A549 (cell line): ENCODE results near the gene TIMP1. TPM values are rescaled to one million over a fixed set of nuclear protein-coding genes. Genes with fewer than 3 reads are reported as not detected.

ENCODE experiments used
- ATAC-seq, 2 experiments: fragments of 200-7000 bp in 1 of 2; fragments of >200 bp in 1 of 2; cut with Nextera tagmentation in 1 of 2; cut with Tn5 transposase in 1 of 2; 3 replicates each; pipeline versions ENCODE4 v1.8.0 to v1.9.1; 2018 to 2020; ENCODE audit warnings: mild to moderate bottlenecking in 1 of 2, moderate library complexity in 1 of 2
- CTCF ChIA-PET: fragments of 300-600 bp; sonication (Branson Sonifier 250); formaldehyde crosslinking; extraction: SDS; loops from one replicate; lab custom pipeline; 2021; ENCODE audit warnings: antibody characterized with exemption, inconsistent platforms; lab: Yijun Ruan, JAX
- POLR2A ChIA-PET: fragments of 350-600 bp; formaldehyde crosslinking; extraction: SDS; loops from one replicate; lab custom pipeline; 2021; ENCODE audit warnings: antibody characterized with exemption, inconsistent platforms; lab: Yijun Ruan, JAX
- DNase-seq, 2 experiments: peaks; one replicate each; pipeline versions ENCODE4 v3.0.0 to v3.0.0-alpha.2; 2011 to 2016; ENCODE audit warnings: low read depth in 1 of 2, low spot score in 1 of 2
- FAIRE-seq: peaks from 2 replicates; lab custom pipeline; 2011; peaks lifted over from hg19 to GRCh38; lab: Jason Lieb, UNC
- H3K27ac ChIP-seq, 2 experiments: fragments of >200 bp; sonication (Bioruptor Twin); formaldehyde crosslinking; 3 replicates each; pipeline ENCODE4 v1.5.1; 2016 to 2017
- H3K4me1 ChIP-seq: fragments of >200 bp; sonication (Bioruptor Twin); formaldehyde crosslinking; 3 replicates; pipeline ENCODE4 v1.6.1; 2016
- H3K4me2 ChIP-seq: fragments of >200 bp; sonication (Bioruptor Twin); formaldehyde crosslinking; 3 replicates; pipeline ENCODE4 v1.6.1; 2016
- H3K4me3 ChIP-seq: fragments of >200 bp; sonication (Bioruptor Twin); formaldehyde crosslinking; 3 replicates; pipeline ENCODE4 v1.5.1; 2016
- H3K9me3 ChIP-seq: fragments of >200 bp; sonication (Bioruptor Twin); formaldehyde crosslinking; 3 replicates; pipeline ENCODE4 v1.6.1; 2016
- BHLHE40 ChIP-seq: IDR thresholded peaks from 2 replicates; pipeline ENCODE4 v1.6.1; 2012; ENCODE audit warnings: low read depth, low read length, inconsistent platforms
- CBX2 ChIP-seq: fragments of 200-600 bp; sonication (generic); IDR thresholded peaks from 2 replicates; pipeline ENCODE4 v1.6.1; 2016; ENCODE audit warnings: low read depth, mild to moderate bottlenecking, borderline replicate concordance
- CBX8 ChIP-seq: fragments of 200-600 bp; sonication (generic); IDR thresholded peaks from 2 replicates; pipeline ENCODE4 v1.6.1; 2016
- CEBPB ChIP-seq, 2 experiments: fragments of >200 bp in 1 of 2; sonication (Bioruptor Twin) in 1 of 2; formaldehyde crosslinking in 1 of 2; IDR thresholded peaks; 2 replicates each; pipeline ENCODE4 v1.6.1; 2012 to 2016
- CTCF ChIP-seq: fragments of >200 bp; sonication (Bioruptor Twin); formaldehyde crosslinking; IDR thresholded peaks from 3 replicates; pipeline ENCODE4 v1.5.1; 2016
- ELK1 ChIP-seq: fragments of 150-350 bp; IDR thresholded peaks from 2 replicates; pipeline ENCODE4 v1.6.1; 2014; ENCODE audit warnings: low read depth, mild to moderate bottlenecking, low read length
- EP300 ChIP-seq, 2 experiments: fragments of >200 bp; sonication (Bioruptor Twin); formaldehyde crosslinking; IDR thresholded peaks; 2 replicates in 1 of 2; 3 replicates in 1 of 2; pipeline ENCODE4 v1.6.1; 2016 to 2017
- FOSB ChIP-seq: fragments of 250-450 bp; sonication (Bioruptor Pico); IDR thresholded peaks from 2 replicates; pipeline ENCODE4 v1.5.0; 2020; ENCODE audit warnings: mild to moderate bottlenecking, moderate library complexity
- GATA3 ChIP-seq: IDR thresholded peaks from 2 replicates; pipeline ENCODE4 v1.6.1; 2012; ENCODE audit warnings: borderline replicate concordance
- HEYL ChIP-seq: fragments of 250-450 bp; sonication (Bioruptor Pico); IDR thresholded peaks from 2 replicates; pipeline ENCODE4 v1.8.0; 2021; ENCODE audit warnings: mild to moderate bottlenecking, moderate library complexity
- HMGXB4 ChIP-seq: fragments of 250-450 bp; sonication (Bioruptor Pico); IDR thresholded peaks from 2 replicates; pipeline ENCODE4 v1.5.0; 2021; ENCODE audit warnings: mild to moderate bottlenecking, moderate library complexity, borderline replicate concordance
- HOXA7 ChIP-seq: fragments of 250-450 bp; sonication (Bioruptor Pico); IDR thresholded peaks from 2 replicates; pipeline ENCODE4 v1.5.0; 2020; ENCODE audit warnings: mild to moderate bottlenecking, moderate library complexity
- HOXB13 ChIP-seq: fragments of 250-450 bp; sonication (Bioruptor Pico); IDR thresholded peaks from 2 replicates; pipeline ENCODE4 v1.5.0; 2020; ENCODE audit warnings: low read depth, mild to moderate bottlenecking, moderate library complexity
- HOXB5 ChIP-seq: fragments of 250-450 bp; sonication (Bioruptor Pico); IDR thresholded peaks from 2 replicates; pipeline ENCODE4 v1.5.0; 2020; ENCODE audit warnings: mild to moderate bottlenecking, moderate library complexity
- JUN ChIP-seq, 2 experiments: fragments of >200 bp; sonication (Bioruptor Twin); formaldehyde crosslinking; IDR thresholded peaks; 2 replicates in 1 of 2; 3 replicates in 1 of 2; pipeline ENCODE4 v1.6.1; 2016 to 2017
- MYC ChIP-seq: IDR thresholded peaks from 2 replicates; pipeline ENCODE4 v1.6.1; 2012; ENCODE audit warnings: mild to moderate bottlenecking, inconsistent platforms, low read length, improper control_type of control experiment, borderline replicate concordance
- NPAS2 ChIP-seq: fragments of 250-450 bp; sonication (Bioruptor Pico); IDR thresholded peaks from 2 replicates; pipeline ENCODE4 v1.8.0; 2022; ENCODE audit warnings: mild to moderate bottlenecking, moderate library complexity, borderline replicate concordance
- POLR2A ChIP-seq: IDR thresholded peaks from 2 replicates; pipeline ENCODE4 v1.6.1; 2012; ENCODE audit warnings: mild to moderate bottlenecking, low read length
- RCOR1 ChIP-seq: fragments of 150-350 bp; IDR thresholded peaks from 2 replicates; pipeline ENCODE4 v1.6.1; 2014; ENCODE audit warnings: antibody characterized with exemption, low read length, low read depth
- RFX5 ChIP-seq: fragments of 450-650 bp; IDR thresholded peaks from 2 replicates; pipeline ENCODE4 v1.7.1; 2014; ENCODE audit warnings: antibody characterized with exemption, mild to moderate bottlenecking, moderate library complexity
- SREBF2 ChIP-seq: fragments of 450-650 bp; IDR thresholded peaks from 2 replicates; pipeline ENCODE4 v1.6.1; 2014; ENCODE audit warnings: mild to moderate bottlenecking, moderate library complexity
- TFCP2L1 ChIP-seq: fragments of 250-450 bp; sonication (Bioruptor Pico); IDR thresholded peaks from 2 replicates; pipeline ENCODE4 v1.5.0; 2021; ENCODE audit warnings: mild to moderate bottlenecking
- TP53 ChIP-seq: fragments of 250-450 bp; sonication (Bioruptor Pico); IDR thresholded peaks from 2 replicates; pipeline ENCODE4 v1.5.0; 2021; ENCODE audit warnings: mild to moderate bottlenecking, moderate library complexity
- ZC3H11A ChIP-seq: fragments of 450-650 bp; IDR thresholded peaks from 2 replicates; pipeline ENCODE4 v1.6.1; 2014; ENCODE audit warnings: antibody characterized with exemption, mild to moderate bottlenecking
- ZFP36 ChIP-seq: fragments of 450-650 bp; IDR thresholded peaks from 2 replicates; pipeline ENCODE4 v1.6.1; 2014; ENCODE audit warnings: borderline replicate concordance; ENCODE audit not compliant: partially characterized antibody
- ZNF302 ChIP-seq: fragments of 250-450 bp; sonication (Bioruptor Pico); IDR thresholded peaks from 2 replicates; pipeline ENCODE4 v1.9.0; 2021; ENCODE audit warnings: inconsistent platforms, mild to moderate bottlenecking, moderate library complexity
- WGBS: methylation state at CpG from one replicate; pipeline ENCODE4 v1.1.6; 2017; ENCODE audit errors: missing lambda C conversion rate; 5-methylcytosine and 5-hydroxymethylcytosine counted together
- polyA plus RNA-seq, 4 experiments: library from polyadenylated mRNA; depleted of rRNA in 3 of 4; stranded (reverse); fragments of >200 nt; fragmentation: RNase III in 1 of 4; extraction: RNeasy Plus Mini Kit Qiagen cat#74134 plus additional on column Dnase treatment in 1 of 4; gene quantifications; 2 replicates in 3 of 4; 3 replicates in 1 of 4; pipeline ENCODE4 v1.2.3, GENCODE V29; 2011 to 2017

TIMP1 gene
- polyA plus RNA-seq, 2 of the 4 experiments (the other 2 are of a cell fraction), result 83.2 to 144 TPM

GRCh38 chrX:47587906-47588735 is 5.9 kb downstream of the TIMP1 start:
- DNase-seq (no peak), FAIRE-seq (no peak), ATAC-seq (no peak)
- H3K4me3 ChIP-seq, result no peak overlapping the region
- no peaks in the 10 kb centered on the region for H3K4me1 ChIP-seq
- no peak overlapping the region for H3K27ac ChIP-seq
- no peak for TF ChIP-seq NPAS2
- TF ChIP-seq EP300 (IDR thresholded peaks at IDR 0.05), result no peak
- no peak for TF ChIP-seq CTCF
- TF ChIP-seq HOXB13, result no peak
- TF ChIP-seq CEBPB (IDR thresholded peaks at IDR 0.05), result no peak
- TF ChIP-seq HMGXB4 (CRISPR knock-in tag), result no peak
- no peak for TF ChIP-seq JUN (IDR thresholded peaks at IDR 0.05)
- TF ChIP-seq FOSB (CRISPR knock-in tag), result no peak
- no peak for TF ChIP-seq CBX2
- TF ChIP-seq SREBF2, result no peak
- no peak for TF ChIP-seq RCOR1
- no peak for TF ChIP-seq POLR2A
- TF ChIP-seq RFX5, result no peak
- TF ChIP-seq ZNF302 (CRISPR knock-in tag), result no peak
- CTCF ChIA-PET, result no interaction called here
- no peaks in the 10 kb centered on the region for H3K9me3 ChIP-seq
- POLR2A ChIA-PET, result no interaction called here
- H3K4me2 ChIP-seq, result no peak overlapping the region
- WGBS, result 69% methylated on average over 6 of the region's 16 CpGs

- ChIA-PET CTCF (no interaction called here), POLR2A (no interaction called here)
- TF ChIP-seq FOSB (CRISPR knock-in tag) (no peak), CBX8 (no peak), CTCF (no peak), HOXA7 (CRISPR knock-in tag) (no peak)
- FAIRE-seq (no peak), ATAC-seq (no peak), DNase-seq (no peak)
- Histone ChIP-seq H3K9me3 (no peaks in the 10 kb centered on the region), H3K4me3 (no peak overlapping the region), H3K4me1 (no peaks in the 10 kb centered on the region), H3K27ac (no peak overlapping the region), H3K4me2 (no peak overlapping the region)
- WGBS, result 64% methylated on average over 5 of the region's 5 CpGs
Measured at GRCh38 chrX:47590984-47591383, 8.7 kb downstream of the TIMP1 start.

GRCh38 chrX:47593522-47593921 is 11.3 kb downstream of the TIMP1 start:
- H3K4me2 ChIP-seq, result no peak overlapping the region
- no peak overlapping the region for H3K4me3 ChIP-seq
- 3% methylated on average over 4 of the region's 4 CpGs for WGBS
- H3K9me3 ChIP-seq, result no peaks in the 10 kb centered on the region; the same call in 2 of the 3 replicates
- ChIA-PET POLR2A (no interaction called here), CTCF (no interaction called here)
- no peak overlapping the region for H3K27ac ChIP-seq
- FAIRE-seq (no peak), DNase-seq (no peak), ATAC-seq (no peak)
- no peaks in the 10 kb centered on the region for H3K4me1 ChIP-seq
- TF ChIP-seq GATA3 (no peak), MYC (no peak), TFCP2L1 (CRISPR knock-in tag) (no peak), CBX8 (no peak), RCOR1 (no peak), ELK1 (no peak), BHLHE40 (no peak), HEYL (CRISPR knock-in tag) (no peak), ZFP36 (no peak), TP53 (CRISPR knock-in tag) (no peak), HMGXB4 (CRISPR knock-in tag) (no peak), HOXB5 (CRISPR knock-in tag) (no peak), RFX5 (no peak), ZC3H11A (no peak)
